Measurements from ENCODE around the gene CD44.

CD44 gene

GRCh38 chr11:35242412-35243242 is 103.7 kb downstream of the CD44 start:
- H3K4me1 ChIP-seq (ENCODE audit: control insufficient read depth, insufficient read depth, low read length), result no peaks in the 10 kb centered on the region
- no peak overlapping the region for H3K9ac ChIP-seq (ENCODE audit: low read length)
- H3K9me3 ChIP-seq (ENCODE audit: control insufficient read depth, low read length), result no peaks in the 10 kb centered on the region
- H3K36me3 ChIP-seq (ENCODE audit: control insufficient read depth, insufficient read depth, low read length), result no peaks in the 10 kb centered on the region
- H3K27me3 ChIP-seq (ENCODE audit: control insufficient read depth, insufficient read depth, low read length), result no peaks in the 10 kb centered on the region
- no peak overlapping the region for H3K4me3 ChIP-seq (ENCODE audit: low read length)

- no peak overlapping the region for H3K9ac ChIP-seq (ENCODE audit: low read length)
- no peak overlapping the region for H3K4me3 ChIP-seq (ENCODE audit: low read length)
- H3K9me3 ChIP-seq (ENCODE audit: control insufficient read depth, low read length), result no peaks in the 10 kb centered on the region
- no peaks in the 10 kb centered on the region for H3K27me3 ChIP-seq (ENCODE audit: control insufficient read depth, insufficient read depth, low read length)
- H3K36me3 ChIP-seq (ENCODE audit: control insufficient read depth, insufficient read depth, low read length), result no peaks in the 10 kb centered on the region
- H3K4me1 ChIP-seq (ENCODE audit: control insufficient read depth, insufficient read depth, low read length), result no peaks in the 10 kb centered on the region
Measured at GRCh38 chr11:35243774-35244173, 104.8 kb downstream of the CD44 start.

- Histone ChIP-seq H3K4me3 (ENCODE audit: low read length) (no peak overlapping the region), H3K27me3 (ENCODE audit: control insufficient read depth, insufficient read depth, low read length) (no peaks in the 10 kb centered on the region), H3K9me3 (ENCODE audit: control insufficient read depth, low read length) (no peaks in the 10 kb centered on the region), H3K36me3 (ENCODE audit: control insufficient read depth, insufficient read depth, low read length) (no peaks in the 10 kb centered on the region), H3K4me1 (ENCODE audit: control insufficient read depth, insufficient read depth, low read length) (no peaks in the 10 kb centered on the region), H3K9ac (ENCODE audit: low read length) (no peak overlapping the region)
Measured at GRCh38 chr11:35245056-35245455, 106.1 kb downstream of the CD44 start.

- no peak overlapping the region for H3K9ac ChIP-seq (ENCODE audit: low read length)
Measured at GRCh38 chr11:35245786-35246185, 106.8 kb downstream of the CD44 start.

GRCh38 chr11:35246745-35247144 is 107.8 kb downstream of the CD44 start:
- no peaks in the 10 kb centered on the region for H3K9me3 ChIP-seq (ENCODE audit: control insufficient read depth, low read length)
- H3K27me3 ChIP-seq (ENCODE audit: control insufficient read depth, insufficient read depth, low read length), result no peaks in the 10 kb centered on the region
- no peak overlapping the region for H3K4me3 ChIP-seq (ENCODE audit: low read length)
- H3K4me1 ChIP-seq (ENCODE audit: control insufficient read depth, insufficient read depth, low read length), result no peaks in the 10 kb centered on the region
- H3K36me3 ChIP-seq (ENCODE audit: control insufficient read depth, insufficient read depth, low read length), result no peaks in the 10 kb centered on the region
- no peak overlapping the region for H3K9ac ChIP-seq (ENCODE audit: low read length)

More at GRCh38 chr11:35245786-35246185, 106.8 kb downstream of the CD44 start:
- H3K9me3 ChIP-seq (ENCODE audit: control insufficient read depth, low read length), result no peaks in the 10 kb centered on the region
- no peaks in the 10 kb centered on the region for H3K4me1 ChIP-seq (ENCODE audit: control insufficient read depth, insufficient read depth, low read length)
- no peaks in the 10 kb centered on the region for H3K27me3 ChIP-seq (ENCODE audit: control insufficient read depth, insufficient read depth, low read length)
- no peaks in the 10 kb centered on the region for H3K36me3 ChIP-seq (ENCODE audit: control insufficient read depth, insufficient read depth, low read length)
- no peak overlapping the region for H3K4me3 ChIP-seq (ENCODE audit: low read length)

GRCh38 chr11:35247428-35247827 is 108.5 kb downstream of the CD44 start:
- no peaks in the 10 kb centered on the region for H3K36me3 ChIP-seq (ENCODE audit: control insufficient read depth, insufficient read depth, low read length)
- no peaks in the 10 kb centered on the region for H3K27me3 ChIP-seq (ENCODE audit: control insufficient read depth, insufficient read depth, low read length)
- H3K4me3 ChIP-seq (ENCODE audit: low read length), result no peak overlapping the region
- no peaks in the 10 kb centered on the region for H3K4me1 ChIP-seq (ENCODE audit: control insufficient read depth, insufficient read depth, low read length)
- H3K9me3 ChIP-seq (ENCODE audit: control insufficient read depth, low read length), result no peaks in the 10 kb centered on the region
- H3K9ac ChIP-seq (ENCODE audit: low read length), result no peak overlapping the region

GRCh38 chr11:35247863-35248262 is 108.9 kb downstream of the CD44 start:
- Histone ChIP-seq H3K36me3 (ENCODE audit: control insufficient read depth, insufficient read depth, low read length) (no peaks in the 10 kb centered on the region), H3K4me1 (ENCODE audit: control insufficient read depth, insufficient read depth, low read length) (no peaks in the 10 kb centered on the region), H3K9me3 (ENCODE audit: control insufficient read depth, low read length) (no peaks in the 10 kb centered on the region), H3K4me3 (ENCODE audit: low read length) (no peak overlapping the region), H3K27me3 (ENCODE audit: control insufficient read depth, insufficient read depth, low read length) (no peaks in the 10 kb centered on the region), H3K9ac (ENCODE audit: low read length) (no peak overlapping the region)

GRCh38 chr11:35248558-35249323 is 109.8 kb downstream of the CD44 start:
- Histone ChIP-seq H3K4me1 (ENCODE audit: control insufficient read depth, insufficient read depth, low read length) (no peaks in the 10 kb centered on the region), H3K4me3 (ENCODE audit: low read length) (no peak overlapping the region), H3K9me3 (ENCODE audit: control insufficient read depth, low read length) (no peaks in the 10 kb centered on the region), H3K9ac (ENCODE audit: low read length) (no peak overlapping the region), H3K27me3 (ENCODE audit: control insufficient read depth, insufficient read depth, low read length) (no peaks in the 10 kb centered on the region), H3K36me3 (ENCODE audit: control insufficient read depth, insufficient read depth, low read length) (no peaks in the 10 kb centered on the region)

- Histone ChIP-seq H3K36me3 (ENCODE audit: control insufficient read depth, insufficient read depth, low read length) (no peaks in the 10 kb centered on the region), H3K27me3 (ENCODE audit: control insufficient read depth, insufficient read depth, low read length) (no peaks in the 10 kb centered on the region), H3K9me3 (ENCODE audit: control insufficient read depth, low read length) (no peaks in the 10 kb centered on the region), H3K4me3 (ENCODE audit: low read length) (no peak overlapping the region), H3K4me1 (ENCODE audit: control insufficient read depth, insufficient read depth, low read length) (no peaks in the 10 kb centered on the region), H3K9ac (ENCODE audit: low read length) (no peak overlapping the region)
Measured at GRCh38 chr11:35250192-35250591, 111.2 kb downstream of the CD44 start.

GRCh38 chr11:35250621-35251020 is 111.7 kb downstream of the CD44 start:
- no peaks in the 10 kb centered on the region for H3K9me3 ChIP-seq (ENCODE audit: control insufficient read depth, low read length)
- H3K27me3 ChIP-seq (ENCODE audit: control insufficient read depth, insufficient read depth, low read length), result no peaks in the 10 kb centered on the region
- no peak overlapping the region for H3K9ac ChIP-seq (ENCODE audit: low read length)
- no peaks in the 10 kb centered on the region for H3K36me3 ChIP-seq (ENCODE audit: control insufficient read depth, insufficient read depth, low read length)
- no peak overlapping the region for H3K4me3 ChIP-seq (ENCODE audit: low read length)
- H3K4me1 ChIP-seq (ENCODE audit: control insufficient read depth, insufficient read depth, low read length), result no peaks in the 10 kb centered on the region

GRCh38 chr11:35253237-35253636 is 114.3 kb downstream of the CD44 start:
- no peaks in the 10 kb centered on the region for H3K27me3 ChIP-seq (ENCODE audit: control insufficient read depth, insufficient read depth, low read length)
- H3K9ac ChIP-seq (ENCODE audit: low read length), result no peak overlapping the region
- H3K4me3 ChIP-seq (ENCODE audit: low read length), result no peak overlapping the region
- H3K4me1 ChIP-seq (ENCODE audit: control insufficient read depth, insufficient read depth, low read length), result no peaks in the 10 kb centered on the region
- no peaks in the 10 kb centered on the region for H3K36me3 ChIP-seq (ENCODE audit: control insufficient read depth, insufficient read depth, low read length)
- H3K9me3 ChIP-seq (ENCODE audit: control insufficient read depth, low read length), result no peaks in the 10 kb centered on the region

- Histone ChIP-seq H3K4me1 (ENCODE audit: control insufficient read depth, insufficient read depth, low read length) (no peaks in the 10 kb centered on the region), H3K27me3 (ENCODE audit: control insufficient read depth, insufficient read depth, low read length) (no peaks in the 10 kb centered on the region), H3K36me3 (ENCODE audit: control insufficient read depth, insufficient read depth, low read length) (no peaks in the 10 kb centered on the region), H3K4me3 (ENCODE audit: low read length) (no peak overlapping the region), H3K9me3 (ENCODE audit: control insufficient read depth, low read length) (no peaks in the 10 kb centered on the region), H3K9ac (ENCODE audit: low read length) (no peak overlapping the region)
Measured at GRCh38 chr11:35255514-35255913, 116.5 kb downstream of the CD44 start.
